Fibroblast of lung (primary cell): ENCODE measurements around the gene MNT.

Experiments used
- CTCF ChIP-seq, 2 donors: IDR thresholded peaks in 1 of 2; conservative IDR thresholded peaks in 1 of 2; 1 replicate in 1 of 2; 2 replicates in 1 of 2; pipeline ENCODE4 v1.5.1; 2011 to 2012; ENCODE audit warnings: low read length in 2 of 2, control low read depth in 1 of 2, inconsistent platforms in 1 of 2, low read depth in 1 of 2, mild to moderate bottlenecking in 1 of 2
- EZH2 ChIP-seq: IDR thresholded peaks from 2 replicates; pipeline ENCODE4 v1.5.1; 2012; ENCODE audit warnings: low read length, control low read depth, mild to moderate bottlenecking; ENCODE audit errors: missing control alignments

GRCh38 chr17:2406903-2407790 is 6.3 kb upstream of the MNT start:
- TF ChIP-seq CTCF (conservative IDR thresholded peaks at IDR 0.05 in 1 of 2, IDR thresholded peaks at IDR 0.05 in 1 of 2; ENCODE audit: low read depth in 1 of 2, low read length in 2 of 2) = no peak
- no peak for TF ChIP-seq EZH2
